Activated T-cell treated with anti-CD3 and anti-CD28 coated beads, Interleukin-2, amount 50 U/mL, for 72 hours (primary cell): ENCODE results near the gene KCTD1. TPM values are rescaled to one million over a fixed set of nuclear protein-coding genes. Genes with fewer than 3 reads are reported as not detected.

Experiments used
- ATAC-seq, 2 donors: fragments of 150-1000 bp; cut with Tn5 transposase; replicated peaks in 1 of 2; 2 replicates each; pipeline ENCODE4 v1.10.0; 2021; ENCODE audit warnings: moderate library complexity in 2 of 2, mild to moderate bottlenecking in 1 of 2
- DNase-seq, 2 donors: peaks; one replicate each; pipeline ENCODE4 v3.0.0; 2021 to 2022; ENCODE audit warnings: mixed read lengths in 1 of 2
- H3K27ac Mint-ChIP-seq: one replicate; pipeline ENCODE4 v1.8.0; 2022; ENCODE audit warnings: mild to moderate bottlenecking, moderate library complexity, mixed read lengths
- H3K27me3 Mint-ChIP-seq: one replicate; pipeline ENCODE4 v1.8.0; 2022; ENCODE audit warnings: low read depth, mixed read lengths
- H3K36me3 Mint-ChIP-seq, 2 donors: one replicate each; pipeline ENCODE4 v1.8.0; 2022; ENCODE audit warnings: mixed read lengths in 2 of 2, mild to moderate bottlenecking in 1 of 2; ENCODE audit not compliant: insufficient read depth in 2 of 2
- H3K4me1 Mint-ChIP-seq: one replicate; pipeline ENCODE4 v1.8.0; 2022; ENCODE audit warnings: low read depth, mixed read lengths
- H3K4me3 Mint-ChIP-seq, 2 donors: one replicate each; pipeline ENCODE4 v1.8.0; 2022; ENCODE audit warnings: mild to moderate bottlenecking in 2 of 2, mixed read lengths in 2 of 2, moderate library complexity in 2 of 2
- H3K9me3 Mint-ChIP-seq, 2 donors: one replicate each; pipeline ENCODE4 v1.8.0; 2022; ENCODE audit warnings: mixed read lengths in 2 of 2
- total RNA-seq, 2 donors: library from RNA; stranded (reverse); gene quantifications; one replicate each; pipeline ENCODE4 v1.2.3, GENCODE V29; 2022

The KCTD1 gene
- total RNA-seq, 2 donors from 2014 or later = 6.0 to 7.6 TPM

DNA sequence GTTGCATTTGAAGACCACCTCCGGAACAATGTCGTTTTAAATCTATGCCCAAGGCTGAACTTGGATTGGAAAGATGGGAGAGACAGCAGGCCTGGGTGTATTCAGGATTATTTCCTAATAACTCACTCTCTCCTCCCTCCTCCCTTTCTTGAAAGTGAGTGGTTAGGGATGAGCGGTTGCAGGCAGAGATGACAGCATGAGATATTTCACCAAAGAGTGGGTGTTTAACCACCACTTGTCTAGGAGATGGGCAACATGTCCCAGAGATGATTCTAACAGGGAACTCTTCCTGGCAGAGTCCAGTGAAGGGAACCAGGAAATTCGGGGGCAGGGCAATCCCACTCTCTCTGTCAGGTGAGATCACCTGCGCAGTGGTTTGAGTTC, 123.2 kb downstream of the KCTD1 start:
- H3K4me1 Mint-ChIP-seq = no peaks in the 10 kb centered on the region
- no peaks in the 10 kb centered on the region for H3K9me3 Mint-ChIP-seq
- ATAC-seq (no peak), DNase-seq (no peak)
- no peaks in the 10 kb centered on the region for H3K27me3 Mint-ChIP-seq
- no peak overlapping the region for H3K27ac Mint-ChIP-seq
- H3K36me3 Mint-ChIP-seq = no peaks in the 10 kb centered on the region
- no peak overlapping the region for H3K4me3 Mint-ChIP-seq

- DNase-seq (no peak), ATAC-seq (no peak)
- Mint-ChIP-seq H3K27ac (no peak overlapping the region), H3K36me3 (no peaks in the 10 kb centered on the region), H3K4me3 (no peak overlapping the region), H3K9me3 (no peaks in the 10 kb centered on the region), H3K4me1 (no peaks in the 10 kb centered on the region), H3K27me3 (no peaks in the 10 kb centered on the region)
These were observed 123.8 kb downstream of the KCTD1 start for GRCh38 chr18:26424428-26425147.

GRCh38 chr18:26422472-26423162, 125.7 kb downstream of the KCTD1 start:
- H3K9me3 Mint-ChIP-seq = no peaks in the 10 kb centered on the region

GRCh38 chr18:26421931-26422330, 126.4 kb downstream of the KCTD1 start:
- no peaks in the 10 kb centered on the region for H3K4me1 Mint-ChIP-seq
- H3K4me3 Mint-ChIP-seq = no peak overlapping the region
- ATAC-seq (no peak), DNase-seq (no peak)
- no peak overlapping the region for H3K27ac Mint-ChIP-seq
- H3K9me3 Mint-ChIP-seq = no peaks in the 10 kb centered on the region
- H3K27me3 Mint-ChIP-seq = no peaks in the 10 kb centered on the region
- H3K36me3 Mint-ChIP-seq = no peaks in the 10 kb centered on the region

More at GRCh38 chr18:26422472-26423162, 125.7 kb downstream of the KCTD1 start:
- no peaks in the 10 kb centered on the region for H3K36me3 Mint-ChIP-seq
- H3K27me3 Mint-ChIP-seq = no peaks in the 10 kb centered on the region
- H3K27ac Mint-ChIP-seq = no peak overlapping the region
- H3K4me3 Mint-ChIP-seq = no peak overlapping the region
- DNase-seq = no peak
- H3K4me1 Mint-ChIP-seq = no peaks in the 10 kb centered on the region
- no peak for ATAC-seq

GRCh38 chr18:26421503-26421902, 126.8 kb downstream of the KCTD1 start:
- Mint-ChIP-seq H3K4me3 (no peak overlapping the region), H3K9me3 (no peaks in the 10 kb centered on the region), H3K36me3 (no peaks in the 10 kb centered on the region), H3K27ac (no peak overlapping the region), H3K4me1 (no peaks in the 10 kb centered on the region), H3K27me3 (no peaks in the 10 kb centered on the region)
- DNase-seq (no peak), ATAC-seq (no peak)

DNA sequence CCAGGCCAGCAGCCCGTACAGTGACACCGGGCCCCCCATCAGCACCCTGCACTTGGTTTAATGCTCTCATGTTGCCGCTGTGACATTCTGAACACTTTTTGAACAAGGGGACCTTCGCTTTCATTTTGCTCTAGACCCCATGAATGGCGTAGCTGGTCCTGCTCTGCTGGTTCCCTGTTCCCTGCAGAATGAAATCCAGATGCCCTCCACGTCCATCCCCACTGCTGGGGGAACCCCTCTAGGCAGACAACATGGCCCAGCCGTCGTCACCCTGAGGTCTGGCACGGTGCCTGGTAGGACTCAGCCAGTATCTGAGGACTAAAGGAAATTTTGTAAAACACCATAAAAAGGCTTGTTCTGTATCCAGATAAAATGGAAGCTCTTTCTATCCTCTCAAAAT, 128.6 kb downstream of the KCTD1 start:
- H3K9me3 Mint-ChIP-seq = no peaks in the 10 kb centered on the region
- H3K4me3 Mint-ChIP-seq = no peak overlapping the region
- ATAC-seq = no peak

DNA sequence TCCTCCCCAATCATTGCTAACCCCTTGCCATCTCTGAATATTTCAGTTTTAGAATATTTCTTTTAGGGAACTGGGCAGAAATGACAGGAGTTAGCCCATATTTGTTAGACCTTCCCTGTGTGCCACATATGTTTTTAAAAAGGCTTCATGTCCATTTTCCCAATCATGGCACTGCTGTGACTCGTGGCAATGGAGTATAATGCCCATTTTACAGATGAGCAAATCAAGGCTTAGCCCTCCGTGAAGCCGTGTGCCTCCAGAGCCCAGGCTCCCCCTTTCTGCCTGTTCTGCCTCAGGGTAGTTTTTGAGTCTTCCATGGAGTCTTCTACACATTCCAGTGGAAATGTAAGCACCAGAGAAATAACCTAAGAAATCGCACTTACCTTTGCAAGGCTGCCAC, 130.1 kb downstream of the KCTD1 start:
- no peaks in the 10 kb centered on the region for H3K36me3 Mint-ChIP-seq
- no peaks in the 10 kb centered on the region for H3K9me3 Mint-ChIP-seq
- no peak overlapping the region for H3K4me3 Mint-ChIP-seq
- H3K27ac Mint-ChIP-seq = no peak overlapping the region
- no peak for DNase-seq
- no peaks in the 10 kb centered on the region for H3K27me3 Mint-ChIP-seq
- H3K4me1 Mint-ChIP-seq = no peaks in the 10 kb centered on the region
- no peak for ATAC-seq

More for the DNA sequence above, 128.6 kb downstream of the KCTD1 start:
- H3K27ac Mint-ChIP-seq = no peak overlapping the region
- H3K4me1 Mint-ChIP-seq = no peaks in the 10 kb centered on the region
- no peak for DNase-seq
- no peaks in the 10 kb centered on the region for H3K27me3 Mint-ChIP-seq
- no peaks in the 10 kb centered on the region for H3K36me3 Mint-ChIP-seq

- no peaks in the 10 kb centered on the region for H3K4me1 Mint-ChIP-seq
- H3K4me3 Mint-ChIP-seq = no peak overlapping the region
- no peak for ATAC-seq
- no peaks in the 10 kb centered on the region for H3K9me3 Mint-ChIP-seq
- H3K36me3 Mint-ChIP-seq = no peaks in the 10 kb centered on the region
- no peaks in the 10 kb centered on the region for H3K27me3 Mint-ChIP-seq
- DNase-seq = no peak
- no peak overlapping the region for H3K27ac Mint-ChIP-seq
These were observed 131.2 kb downstream of the KCTD1 start for GRCh38 chr18:26417190-26417589.

DNA sequence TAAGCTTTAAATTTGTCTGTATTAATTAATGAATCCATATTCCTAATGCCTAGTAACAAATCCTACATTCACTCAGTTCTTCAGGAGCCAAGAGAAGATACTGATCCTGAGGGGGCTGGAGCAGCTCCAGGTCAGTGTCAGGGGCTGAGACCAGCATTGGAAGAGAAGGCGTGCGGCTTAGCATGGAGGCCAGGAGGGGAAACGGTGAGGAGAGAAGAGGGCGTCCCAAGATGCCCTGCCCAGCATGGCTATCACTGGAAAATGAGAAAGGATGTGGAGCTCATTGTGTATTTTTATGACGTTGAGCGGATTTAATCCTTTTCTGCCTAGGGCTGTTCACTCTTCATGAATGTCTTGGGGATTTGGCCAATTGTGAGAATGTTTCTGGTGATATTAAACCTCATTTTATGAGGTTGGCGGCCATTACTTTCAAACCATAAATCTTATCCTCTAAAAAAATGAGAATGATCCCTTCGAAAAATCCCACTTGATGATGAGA, 131.7 kb downstream of the KCTD1 start:
- H3K27me3 Mint-ChIP-seq = no peaks in the 10 kb centered on the region
- no peaks in the 10 kb centered on the region for H3K9me3 Mint-ChIP-seq
- no peaks in the 10 kb centered on the region for H3K36me3 Mint-ChIP-seq
- H3K4me3 Mint-ChIP-seq = no peak overlapping the region
- no peak overlapping the region for H3K27ac Mint-ChIP-seq
- no peak for ATAC-seq
- H3K4me1 Mint-ChIP-seq = no peaks in the 10 kb centered on the region
- no peak for DNase-seq

DNA sequence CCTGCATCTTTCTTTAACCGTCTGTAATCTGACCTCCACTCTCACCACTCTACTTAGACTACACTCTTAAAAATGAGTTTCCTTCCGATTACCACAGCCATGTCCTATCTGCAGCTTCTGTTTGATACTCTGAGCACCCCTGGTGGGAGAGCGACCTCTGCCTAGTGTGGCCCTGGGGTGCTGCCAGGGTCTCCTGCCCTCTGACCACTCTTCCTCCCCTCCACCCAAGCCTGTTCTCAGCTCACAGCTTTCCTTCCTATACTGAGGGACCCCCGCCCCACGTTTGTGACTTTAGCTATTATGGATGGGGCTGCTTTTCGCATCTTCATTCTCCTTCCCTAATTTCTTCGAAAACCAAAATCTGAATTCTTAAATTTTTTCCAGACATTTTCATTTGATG, 132.7 kb downstream of the KCTD1 start:
- no peak overlapping the region for H3K4me3 Mint-ChIP-seq
- H3K36me3 Mint-ChIP-seq = no peaks in the 10 kb centered on the region
- H3K4me1 Mint-ChIP-seq = no peaks in the 10 kb centered on the region
- no peaks in the 10 kb centered on the region for H3K9me3 Mint-ChIP-seq
- no peaks in the 10 kb centered on the region for H3K27me3 Mint-ChIP-seq
- ATAC-seq = no peak
- no peak overlapping the region for H3K27ac Mint-ChIP-seq
- DNase-seq = no peak

DNA sequence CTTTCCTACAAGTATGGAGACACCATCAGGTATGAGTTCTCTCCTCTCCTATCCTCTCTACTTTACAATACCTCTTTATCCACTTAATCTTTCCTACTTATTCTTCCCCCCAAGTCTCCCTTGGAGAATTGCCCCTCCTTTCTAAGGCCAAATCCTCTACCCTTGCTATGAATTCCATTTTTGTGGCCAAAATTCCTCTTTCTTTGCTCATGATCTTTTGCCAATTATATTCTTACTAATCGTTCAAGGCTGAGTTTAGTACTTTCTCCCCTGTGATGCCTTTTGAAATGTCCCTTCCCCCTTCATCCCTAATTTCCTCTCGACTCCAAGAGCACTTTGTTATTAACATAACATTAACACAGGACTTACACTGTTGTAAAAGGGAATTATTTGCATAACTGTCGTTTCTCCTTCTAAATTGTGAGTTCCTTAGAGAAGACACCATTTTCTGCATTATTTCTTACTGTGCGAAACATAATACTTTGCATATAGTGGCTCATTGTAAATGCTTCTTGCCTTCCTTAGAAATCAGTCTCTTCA, 133.4 kb downstream of the KCTD1 start:
- no peaks in the 10 kb centered on the region for H3K9me3 Mint-ChIP-seq
- H3K4me3 Mint-ChIP-seq = no peak overlapping the region
- ATAC-seq (no peak), DNase-seq (no peak)
- H3K4me1 Mint-ChIP-seq = no peaks in the 10 kb centered on the region
- H3K36me3 Mint-ChIP-seq = no peaks in the 10 kb centered on the region
- H3K27me3 Mint-ChIP-seq = no peaks in the 10 kb centered on the region
- no peak overlapping the region for H3K27ac Mint-ChIP-seq

DNA sequence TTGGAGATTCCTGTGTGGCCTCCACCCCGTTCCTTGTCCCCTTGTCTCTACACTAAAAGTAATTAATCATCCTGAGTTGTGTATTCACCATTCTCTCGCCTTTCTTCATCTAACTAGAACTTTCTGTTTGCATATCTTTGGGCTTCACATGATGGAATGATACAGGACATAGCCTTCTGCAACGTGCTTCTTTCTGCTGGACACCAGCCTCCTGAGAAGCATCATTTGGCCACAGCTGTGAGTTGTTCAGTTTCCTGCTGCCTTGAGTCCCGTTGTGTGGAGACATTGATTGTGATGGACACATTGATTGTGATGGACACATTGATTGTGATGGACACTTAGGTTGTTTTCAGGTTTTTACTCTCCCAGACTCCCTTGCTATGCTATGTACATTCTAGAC, 139.3 kb downstream of the KCTD1 start:
- Mint-ChIP-seq H3K27ac (no peak overlapping the region), H3K9me3 (no peaks in the 10 kb centered on the region), H3K4me1 (no peaks in the 10 kb centered on the region), H3K27me3 (no peaks in the 10 kb centered on the region), H3K4me3 (no peak overlapping the region), H3K36me3 (no peaks in the 10 kb centered on the region)
- ATAC-seq (no peak), DNase-seq (no peak)

DNA sequence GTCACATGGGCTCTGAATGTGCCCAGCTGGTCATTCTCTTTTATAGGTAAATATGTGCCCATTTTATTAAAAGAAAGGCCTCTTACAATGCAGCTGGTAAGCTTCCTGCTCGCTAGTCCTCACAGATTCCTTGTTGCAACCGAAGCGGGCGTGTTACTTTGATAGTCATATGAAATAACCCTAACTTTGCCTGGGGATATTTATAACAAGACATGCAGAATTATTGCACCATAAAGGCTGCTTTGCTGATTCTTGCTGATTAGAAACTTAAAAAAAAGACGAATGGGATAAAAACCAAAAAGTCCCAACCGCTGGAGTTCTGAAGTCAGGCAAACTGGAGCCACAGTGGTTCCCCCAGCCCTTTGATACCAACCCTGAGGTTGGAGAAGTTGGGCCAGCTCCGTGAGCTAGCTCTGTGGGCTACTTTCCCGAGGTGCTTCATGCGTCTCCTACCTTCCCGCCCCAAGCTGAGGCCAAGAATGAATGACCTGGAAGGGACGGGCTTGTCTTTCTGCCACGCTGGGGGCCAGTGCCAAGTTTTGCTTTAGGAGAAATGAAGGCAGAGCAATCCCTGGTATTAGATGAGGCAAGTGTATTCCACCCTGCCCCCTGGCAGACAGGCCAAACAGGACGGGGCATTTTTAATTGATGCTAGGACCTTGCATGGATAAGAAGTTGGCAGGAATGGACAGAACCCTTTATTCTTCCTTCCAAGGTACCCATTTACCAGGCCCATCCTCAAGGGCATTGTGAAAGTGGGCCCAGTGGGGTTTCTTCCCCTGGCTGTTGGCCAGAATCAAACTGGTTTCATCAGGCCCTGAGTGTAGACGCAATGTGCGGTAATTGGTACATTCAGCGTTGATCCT, 140.4 kb downstream of the KCTD1 start:
- H3K27me3 Mint-ChIP-seq = no peaks in the 10 kb centered on the region
- no peaks in the 10 kb centered on the region for H3K9me3 Mint-ChIP-seq
- DNase-seq = no peak
- H3K36me3 Mint-ChIP-seq = no peaks in the 10 kb centered on the region
- no peak overlapping the region for H3K4me3 Mint-ChIP-seq
- no peak for ATAC-seq
- H3K4me1 Mint-ChIP-seq = no peaks in the 10 kb centered on the region
- no peak overlapping the region for H3K27ac Mint-ChIP-seq
